T-cell (primary cell): ENCODE data around the gene EYA4. TPM values are rescaled to one million over a fixed set of nuclear protein-coding genes. Genes with fewer than 3 reads are reported as not detected.

Experiments used
- ATAC-seq, 4 experiments: fragments of 200-7000 bp in 3 of 4; fragments of 150-1000 bp in 1 of 4; cut with Tn5 transposase; replicated peaks in 1 of 4; 1 replicate in 3 of 4; 2 replicates in 1 of 4; pipeline ENCODE4 v1.10.0; 2021; ENCODE audit warnings: moderate library complexity in 3 of 4, mild to moderate bottlenecking in 2 of 4, moderate number of reproducible peaks in 1 of 4
- CTCF ChIA-PET, 2 donors: fragments of 300-600 bp; sonication (Branson Sonifier 250); formaldehyde crosslinking; loops; one replicate each; lab custom pipeline; 2022; ENCODE audit warnings: antibody characterized with exemption in 2 of 2; lab: Charles Lee
- POLR2A ChIA-PET, 2 donors: fragments of 300-600 bp; sonication (Branson Sonifier 250); formaldehyde crosslinking; loops; one replicate each; lab custom pipeline; 2022; ENCODE audit warnings: antibody characterized with exemption in 2 of 2; lab: Charles Lee
- DNase-seq, 35 experiments: peaks; one replicate each; pipeline versions ENCODE4 v3.0.0 to v3.0.0-alpha.2; 2013 to 2023
- H3K27ac ChIP-seq: one replicate; pipeline ENCODE4 v1.5.1; 2013; ENCODE audit warnings: low read length
- H3K27me3 ChIP-seq, 2 experiments: replicated peaks in 1 of 2; 1 replicate in 1 of 2; 2 replicates in 1 of 2; pipeline versions ENCODE4 v1.6.1 to v1.7.0; 2013; ENCODE audit warnings: low read length in 1 of 2, mixed read lengths in 1 of 2; ENCODE audit not compliant: control insufficient read depth in 2 of 2, insufficient read depth in 2 of 2; ENCODE audit errors: extremely low read depth in 1 of 2
- H3K36me3 ChIP-seq, 2 donors: 1 replicate in 1 of 2; 2 replicates in 1 of 2; pipeline versions ENCODE4 v1.6.1 to v1.7.0; 2013; ENCODE audit warnings: low read length in 1 of 2; ENCODE audit not compliant: control insufficient read depth in 2 of 2, insufficient read depth in 1 of 2; ENCODE audit errors: extremely low read depth in 1 of 2
- H3K4me1 ChIP-seq, 2 experiments: 1 replicate in 1 of 2; 2 replicates in 1 of 2; pipeline versions ENCODE4 v1.6.1 to v1.7.0; 2013; ENCODE audit warnings: low read length in 2 of 2, mixed read lengths in 1 of 2; ENCODE audit not compliant: insufficient read depth in 2 of 2, control insufficient read depth in 1 of 2; ENCODE audit errors: extremely low read depth in 1 of 2
- H3K4me3 ChIP-seq, 2 donors: 1 replicate in 1 of 2; 2 replicates in 1 of 2; pipeline versions ENCODE4 v1.5.1 to v1.7.0; 2013; ENCODE audit warnings: mild to moderate bottlenecking in 2 of 2, low read length in 1 of 2, moderate library complexity in 1 of 2; ENCODE audit not compliant: control insufficient read depth in 1 of 2; ENCODE audit errors: extremely low read depth in 1 of 2
- H3K9me3 ChIP-seq: 2 replicates; pipeline ENCODE4 v1.7.0; 2013
- H3K27ac Mint-ChIP-seq, 2 donors: one replicate each; pipeline ENCODE4 v1.8.0; 2020 to 2021; ENCODE audit warnings: mild to moderate bottlenecking in 2 of 2, mixed read lengths in 2 of 2
- H3K27me3 Mint-ChIP-seq, 2 donors: one replicate each; pipeline ENCODE4 v1.8.0; 2021 to 2022; ENCODE audit warnings: mixed read lengths in 2 of 2
- H3K36me3 Mint-ChIP-seq: one replicate; pipeline ENCODE4 v1.8.0; 2021; ENCODE audit warnings: mixed read lengths
- H3K4me1 Mint-ChIP-seq, 3 donors: one replicate each; pipeline ENCODE4 v1.8.0; 2020 to 2022; ENCODE audit warnings: mixed read lengths in 3 of 3, mild to moderate bottlenecking in 1 of 3
- H3K4me3 Mint-ChIP-seq, 3 donors: one replicate each; pipeline ENCODE4 v1.8.0; 2020 to 2022; ENCODE audit warnings: mild to moderate bottlenecking in 3 of 3, mixed read lengths in 3 of 3, moderate library complexity in 3 of 3
- H3K9me3 Mint-ChIP-seq, 3 donors: one replicate each; pipeline ENCODE4 v1.8.0; 2020 to 2022; ENCODE audit warnings: mixed read lengths in 3 of 3
- WGBS: methylation state at CpG from one replicate; pipeline ENCODE4 v1.1.5; 2013; ENCODE audit warnings: missing lambda C conversion rate; ENCODE audit not compliant: insufficient coverage; 5-methylcytosine and 5-hydroxymethylcytosine counted together
- total RNA-seq, 35 experiments: library from RNA in 6 of 35; stranded (reverse) in 6 of 35; fragments of 120-200 nt in 1 of 35; gene quantifications; one replicate each; pipeline versions ENCODE4 v1.2.1 to v1.2.4 and lab custom pipeline; 2013 to 2026

EYA4 gene
- total RNA-seq, 5 donors from 2014 or later (not counting 1 experiment from before 2014, with no cell fraction given), result 0.22 TPM; not detected in 4

DNA sequence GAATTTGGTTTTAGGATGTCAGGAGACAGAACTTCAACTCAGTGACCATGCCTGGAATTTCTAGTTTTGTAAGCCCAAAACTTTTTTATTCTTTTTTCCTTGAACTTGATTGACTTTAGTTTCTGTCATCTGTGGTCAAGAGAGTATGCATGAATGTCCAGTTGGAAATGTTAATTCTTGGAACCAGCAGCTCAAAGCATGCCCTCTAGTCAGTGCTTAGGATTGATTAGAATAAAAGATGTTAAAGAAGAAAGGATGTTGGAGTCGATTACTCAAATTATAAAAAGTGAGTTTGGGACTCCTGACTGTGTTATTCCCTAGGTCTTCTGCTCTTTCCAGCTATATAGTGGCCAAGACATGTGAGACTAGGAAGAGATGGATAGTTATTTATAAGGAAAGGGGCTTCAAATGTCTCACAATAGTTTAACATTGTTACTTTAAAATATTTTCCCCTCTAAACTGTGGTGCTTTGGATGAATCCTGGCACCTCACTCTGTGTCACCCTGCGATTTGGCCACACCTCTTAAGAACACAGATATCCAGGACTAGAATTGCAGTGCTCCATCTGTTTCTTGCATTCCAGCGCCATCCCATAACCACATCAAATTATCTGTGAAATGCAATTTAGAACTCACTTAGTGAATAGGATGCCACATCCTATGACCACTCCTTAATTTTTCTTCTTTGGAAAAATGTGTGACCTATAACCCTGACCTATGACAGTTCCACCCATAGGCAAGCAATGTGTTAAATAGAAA is 298.5 kb downstream of the EYA4 start:
- H3K36me3 ChIP-seq, result no peaks in the 10 kb centered on the region
- Mint-ChIP-seq H3K27ac (no peak overlapping the region), H3K4me1 (no peaks in the 10 kb centered on the region), H3K36me3 (no peaks in the 10 kb centered on the region), H3K27me3 (peaks cover 14 to 23% of the 10 kb centered on the region in 2 donors), H3K9me3 (no peaks in the 10 kb centered on the region), H3K4me3 (no peak overlapping the region)
- 83% methylated on average over 2 of the region's 3 CpGs for WGBS
- no peak overlapping the region for H3K27ac ChIP-seq
- no peaks in the 10 kb centered on the region for H3K9me3 ChIP-seq
- no peaks in the 10 kb centered on the region for H3K4me1 ChIP-seq
- POLR2A ChIA-PET, result no interaction called here
- no peaks in the 10 kb centered on the region for H3K27me3 ChIP-seq
- CTCF ChIA-PET, result no interaction called here
- H3K4me3 ChIP-seq, result no peak overlapping the region
- ATAC-seq, result no peak
- DNase-seq, result no peak

DNA sequence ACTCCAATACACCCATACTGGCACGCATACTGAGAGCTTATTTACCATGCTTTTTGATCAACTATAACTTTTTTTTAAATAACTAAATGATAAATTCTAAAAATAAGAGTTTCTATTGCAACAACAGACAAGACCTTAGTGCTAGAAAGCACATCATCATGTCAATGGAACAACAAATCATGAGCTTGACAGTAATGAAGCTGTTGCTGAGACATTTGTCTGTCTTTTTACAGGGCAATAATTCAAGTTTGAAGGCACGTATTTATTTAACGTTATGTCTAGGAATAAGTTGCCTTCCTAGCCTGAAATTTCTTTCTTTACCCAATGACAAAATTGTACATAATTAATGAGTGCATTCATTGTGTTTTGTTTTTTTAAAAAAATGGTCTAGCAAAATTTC is 299.2 kb downstream of the EYA4 start:
- Mint-ChIP-seq H3K4me3 (no peak overlapping the region), H3K36me3 (no peaks in the 10 kb centered on the region), H3K4me1 (no peaks in the 10 kb centered on the region), H3K27me3 (peaks cover 14 to 19% of the 10 kb centered on the region in 2 donors), H3K27ac (no peak overlapping the region), H3K9me3 (no peaks in the 10 kb centered on the region)
- ATAC-seq (no peak), DNase-seq (no peak)
- Histone ChIP-seq H3K27ac (no peak overlapping the region), H3K36me3 (no peaks in the 10 kb centered on the region), H3K4me1 (no peaks in the 10 kb centered on the region), H3K27me3 (no peaks in the 10 kb centered on the region), H3K9me3 (no peaks in the 10 kb centered on the region), H3K4me3 (no peak overlapping the region)
- WGBS, result no CpG with 5 or more reads among the region's 3 CpGs
- CTCF ChIA-PET, result no interaction called here
- POLR2A ChIA-PET, result no interaction called here

- Histone ChIP-seq H3K4me3 (no peak overlapping the region), H3K9me3 (no peaks in the 10 kb centered on the region), H3K27ac (no peak overlapping the region), H3K4me1 (no peaks in the 10 kb centered on the region), H3K27me3 (no peaks in the 10 kb centered on the region), H3K36me3 (no peaks in the 10 kb centered on the region)
- WGBS, result no CpG with 5 or more reads among the region's 2 CpGs
- H3K27me3 Mint-ChIP-seq, result peaks cover 14 to 16% of the 10 kb centered on the region in 2 donors
- no peaks in the 10 kb centered on the region for H3K4me1 Mint-ChIP-seq
- ChIA-PET POLR2A (no interaction called here), CTCF (no interaction called here)
- no peak overlapping the region for H3K27ac Mint-ChIP-seq
- no peaks in the 10 kb centered on the region for H3K9me3 Mint-ChIP-seq
- no peaks in the 10 kb centered on the region for H3K36me3 Mint-ChIP-seq
- H3K4me3 Mint-ChIP-seq, result no peak overlapping the region
- no peak for DNase-seq
- no peak for ATAC-seq
These were observed 299.9 kb downstream of the EYA4 start for GRCh38 chr6:133541040-133541439.

- H3K36me3 Mint-ChIP-seq, result no peaks in the 10 kb centered on the region
- no peaks in the 10 kb centered on the region for H3K36me3 ChIP-seq
- ATAC-seq (no peak), DNase-seq (no peak)
- H3K4me3 ChIP-seq, result no peak overlapping the region
- POLR2A ChIA-PET, result no interaction called here
- H3K27ac Mint-ChIP-seq, result no peak overlapping the region
- no peaks in the 10 kb centered on the region for H3K4me1 ChIP-seq
- H3K4me3 Mint-ChIP-seq, result no peak overlapping the region
- no peaks in the 10 kb centered on the region for H3K4me1 Mint-ChIP-seq
- peaks cover 14 to 16% of the 10 kb centered on the region in 2 donors for H3K27me3 Mint-ChIP-seq
- no peaks in the 10 kb centered on the region for H3K9me3 Mint-ChIP-seq
- CTCF ChIA-PET, result no interaction called here
- no peaks in the 10 kb centered on the region for H3K9me3 ChIP-seq
- WGBS, result 70% methylated on average over 2 of the region's 9 CpGs
- H3K27me3 ChIP-seq, result no peaks in the 10 kb centered on the region
- H3K27ac ChIP-seq, result no peak overlapping the region
These were observed 301.1 kb downstream of the EYA4 start for GRCh38 chr6:133542056-133542821.

- Mint-ChIP-seq H3K27me3 (peaks cover 14 to 20% of the 10 kb centered on the region in 2 donors), H3K4me3 (no peak overlapping the region), H3K36me3 (no peaks in the 10 kb centered on the region), H3K27ac (no peak overlapping the region), H3K4me1 (no peaks in the 10 kb centered on the region), H3K9me3 (no peaks in the 10 kb centered on the region)
- Histone ChIP-seq H3K36me3 (no peaks in the 10 kb centered on the region), H3K4me1 (no peaks in the 10 kb centered on the region), H3K27me3 (no peaks in the 10 kb centered on the region), H3K9me3 (no peaks in the 10 kb centered on the region), H3K4me3 (no peak overlapping the region), H3K27ac (no peak overlapping the region)
- DNase-seq, result no peak
- 84% methylated on average over 2 of the region's 5 CpGs for WGBS
- POLR2A ChIA-PET, result no interaction called here
- ATAC-seq, result no peak
- CTCF ChIA-PET, result no interaction called here
These were observed 303.3 kb downstream of the EYA4 start for GRCh38 chr6:133544419-133544818.

DNA sequence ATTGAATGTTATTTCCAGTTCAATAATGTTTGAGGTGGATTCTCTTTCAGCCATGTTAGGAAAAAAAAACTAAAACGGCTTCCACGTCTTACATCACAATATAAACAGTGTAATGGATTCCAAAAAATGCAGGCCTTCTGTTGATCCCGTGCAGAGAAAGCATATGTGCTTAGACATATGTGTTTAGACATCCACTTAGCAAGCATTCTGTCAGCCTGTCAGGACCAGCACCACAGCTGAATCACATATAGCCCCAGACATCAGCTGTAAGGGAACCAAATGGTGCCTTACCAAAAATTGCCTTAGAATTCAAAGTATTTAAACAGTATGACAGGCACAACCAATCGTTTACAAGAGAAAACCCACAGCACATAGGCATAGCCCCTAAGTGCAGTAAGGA is 304.9 kb downstream of the EYA4 start:
- H3K4me1 ChIP-seq, result no peaks in the 10 kb centered on the region
- ChIA-PET POLR2A (no interaction called here), CTCF (no interaction called here)
- no peaks in the 10 kb centered on the region for H3K9me3 Mint-ChIP-seq
- H3K36me3 Mint-ChIP-seq, result no peaks in the 10 kb centered on the region
- no peaks in the 10 kb centered on the region for H3K27me3 ChIP-seq
- H3K27ac Mint-ChIP-seq, result no peak overlapping the region
- H3K36me3 ChIP-seq, result no peaks in the 10 kb centered on the region
- no peak for DNase-seq
- no peak for ATAC-seq
- no peaks in the 10 kb centered on the region for H3K4me1 Mint-ChIP-seq
- no peak overlapping the region for H3K4me3 ChIP-seq
- H3K9me3 ChIP-seq, result no peaks in the 10 kb centered on the region
- H3K27ac ChIP-seq, result no peak overlapping the region
- no peak overlapping the region for H3K4me3 Mint-ChIP-seq
- H3K27me3 Mint-ChIP-seq, result peaks cover 15 to 21% of the 10 kb centered on the region in 2 donors
- no CpG with 5 or more reads among the region's 4 CpGs for WGBS
